HepG2 (cell line): ENCODE data around the gene PSMB1. TPM values are rescaled to one million over a fixed set of nuclear protein-coding genes. Genes with fewer than 3 reads are reported as not detected.

ENCODE experiments used
- ATAC-seq: fragments of 200-7000 bp; cut with Tn5 transposase; 3 replicates; pipeline ENCODE4 v1.9.1; 2020; ENCODE audit warnings: mild to moderate bottlenecking, moderate library complexity
- BruUV-seq: library from RNA; stranded (reverse); fragments of 400-500 nt; replicated peaks from 2 replicates; lab custom pipeline; 2021; lab: Mats Ljungman, UMichigan
- CTCF ChIA-PET: fragments of 300-600 bp; formaldehyde crosslinking; extraction: SDS; loops from one replicate; lab custom pipeline; 2021; ENCODE audit warnings: low total read pairs, inconsistent platforms, low intra/inter-chr PET ratio; lab: Yijun Ruan, JAX
- POLR2A ChIA-PET: fragments of 350-600 bp; sonication (Branson Sonifier 250); formaldehyde crosslinking; loops from one replicate; lab custom pipeline; 2020; ENCODE audit warnings: antibody characterized with exemption, inconsistent platforms; lab: Yijun Ruan, JAX
- DNase-seq: peaks from one replicate; pipeline ENCODE4 v3.0.0-alpha.2; 2015; ENCODE audit warnings: low spot score
- FAIRE-seq: peaks from 3 replicates; lab custom pipeline; 2011; peaks lifted over from hg19 to GRCh38; lab: Jason Lieb, UNC
- H2AFZ ChIP-seq: one replicate; pipeline ENCODE4 v1.6.1; 2011; ENCODE audit warnings: low read length, inconsistent platforms
- H3K27ac ChIP-seq: fragments of 300-600 bp; 3 replicates; pipeline ENCODE4 v1.8.0; 2011; ENCODE audit warnings: mixed run types, mild to moderate bottlenecking, mixed read lengths, low read length, inconsistent platforms; ENCODE audit not compliant: insufficient read depth; ENCODE audit errors: extremely low read length
- H3K27me3 ChIP-seq, 2 experiments: fragments of 200-600 bp in 1 of 2; 2 replicates in 1 of 2; 3 replicates in 1 of 2; pipeline versions ENCODE4 v1.6.0 to v1.8.0; 2011; ENCODE audit warnings: low read length in 2 of 2, mild to moderate bottlenecking in 2 of 2, moderate library complexity in 2 of 2, inconsistent platforms in 1 of 2; ENCODE audit not compliant: insufficient read depth in 2 of 2, control insufficient read depth in 1 of 2
- H3K36me3 ChIP-seq, 2 experiments: fragments of 200-600 bp in 1 of 2; replicated peaks in 1 of 2; 2 replicates in 1 of 2; 3 replicates in 1 of 2; pipeline versions ENCODE4 v1.5.1 to v1.8.0; 2011; ENCODE audit warnings: low read length in 2 of 2, inconsistent platforms in 1 of 2; ENCODE audit not compliant: insufficient read depth in 2 of 2, control insufficient read depth in 1 of 2
- H3K4me1 ChIP-seq: 2 replicates; pipeline ENCODE4 v1.5.1; 2012; ENCODE audit warnings: low read length, inconsistent platforms; ENCODE audit not compliant: insufficient read depth
- H3K4me2 ChIP-seq: 2 replicates; pipeline ENCODE4 v1.6.0; 2011; ENCODE audit warnings: low read depth, low read length, inconsistent platforms
- H3K4me3 ChIP-seq, 3 experiments: fragments of 200-600 bp in 1 of 3; sonication (generic), shearing (Covaris generic) in 1 of 3; replicated peaks in 1 of 3; 2 replicates each; pipeline ENCODE4 v1.5.1; 2011 to 2016; ENCODE audit warnings: low read length in 3 of 3, inconsistent platforms in 2 of 3, low read depth in 2 of 3, mild to moderate bottlenecking in 2 of 3, control low read depth in 1 of 3, mixed read lengths in 1 of 3; ENCODE audit not compliant: insufficient read depth in 1 of 3
- H3K79me2 ChIP-seq: one replicate; pipeline ENCODE4 v1.6.1; 2011; ENCODE audit warnings: low read length, inconsistent platforms; ENCODE audit not compliant: insufficient read depth
- H3K9ac ChIP-seq: 2 replicates; pipeline ENCODE4 v1.6.0; 2011; ENCODE audit warnings: mild to moderate bottlenecking, low read depth, low read length, inconsistent platforms; ENCODE audit not compliant: insufficient read depth
- H3K9me3 ChIP-seq: 2 replicates; pipeline ENCODE4 v1.5.1; 2012; ENCODE audit warnings: mild to moderate bottlenecking, low read length
- H4K20me1 ChIP-seq: 2 replicates; pipeline ENCODE4 v1.6.0; 2011; ENCODE audit warnings: inconsistent platforms, mild to moderate bottlenecking, low read length, moderate library complexity; ENCODE audit not compliant: insufficient read depth
- ARNT ChIP-seq: fragments of 450-650 bp; IDR thresholded peaks from 2 replicates; pipeline ENCODE4 v1.6.1; 2017
- ATF7-NPFF ChIP-seq: sonication (generic); formaldehyde crosslinking; IDR thresholded peaks from 2 replicates; pipeline ENCODE4 v1.8.1; 2023; ENCODE audit warnings: mild to moderate bottlenecking, low read depth, missing genetic modification reagents, moderate library complexity
- FOXC1 ChIP-seq: sonication (generic); formaldehyde crosslinking; IDR thresholded peaks from 2 replicates; pipeline ENCODE4 v1.8.0; 2022; ENCODE audit warnings: mild to moderate bottlenecking, missing genetic modification reagents, borderline replicate concordance
- HDAC1 ChIP-seq: sonication (generic); formaldehyde crosslinking; IDR thresholded peaks from 2 replicates; pipeline ENCODE4 v1.5.1; 2020; ENCODE audit warnings: mild to moderate bottlenecking, missing genetic modification reagents
- KAT7 ChIP-seq: IDR thresholded peaks from 2 replicates; pipeline ENCODE4 v1.6.1; 2018; ENCODE audit warnings: borderline replicate concordance, missing compliant biosample characterization
- MAZ ChIP-seq, 2 experiments: sonication (generic) in 1 of 2; formaldehyde crosslinking in 1 of 2; IDR thresholded peaks; 2 replicates each; pipeline versions ENCODE4 v1.5.0 to v1.6.1; 2012 to 2020; ENCODE audit warnings: low read depth in 2 of 2, mild to moderate bottlenecking in 2 of 2, borderline replicate concordance in 1 of 2, improper control_type of control experiment in 1 of 2, low read length in 1 of 2, missing genetic modification reagents in 1 of 2, moderate library complexity in 1 of 2
- MIER3 ChIP-seq: IDR thresholded peaks from 2 replicates; pipeline ENCODE4 v1.6.1; 2016; ENCODE audit warnings: missing compliant biosample characterization, borderline replicate concordance
- MZF1 ChIP-seq: sonication (generic); formaldehyde crosslinking; IDR thresholded peaks from 2 replicates; pipeline ENCODE4 v1.8.1; 2023; ENCODE audit warnings: mild to moderate bottlenecking, missing genetic modification reagents, borderline replicate concordance
- POLR2A ChIP-seq, 2 experiments: IDR thresholded peaks; 2 replicates each; pipeline ENCODE4 v1.6.1; 2011; ENCODE audit warnings: low read depth in 2 of 2, low read length in 2 of 2, mild to moderate bottlenecking in 1 of 2, moderate library complexity in 1 of 2; ENCODE audit not compliant: insufficient read depth in 1 of 2
- ZBTB20 ChIP-seq: sonication (generic); formaldehyde crosslinking; IDR thresholded peaks from 2 replicates; pipeline ENCODE4 v1.8.1; 2023; ENCODE audit warnings: missing genetic modification reagents, low read depth, mild to moderate bottlenecking, borderline replicate concordance
- ZNF674 ChIP-seq: sonication (generic); formaldehyde crosslinking; IDR thresholded peaks from 2 replicates; pipeline ENCODE4 v1.5.0; 2020; ENCODE audit warnings: low read depth, mild to moderate bottlenecking, missing genetic modification reagents
- WGBS: methylation state at CpG from one replicate; pipeline ENCODE4 v1.1.6; 2017; ENCODE audit warnings: low lambda C conversion rate; 5-methylcytosine and 5-hydroxymethylcytosine counted together
- in situ Hi-C: cut with HindIII; loops from 2 replicates; pipeline ENCODE4 v1.10.0; 2017; ENCODE audit warnings: low pct_unique_long_range_greater_than_20kb; ENCODE audit not compliant: extremely low pct_ligation_motif_present
- intact Hi-C: fragments of 100-400 bp; cut with micrococcal nuclease; formaldehyde crosslinking; loops from one replicate; pipeline ENCODE4 v1.10.0; 2022; ENCODE audit not compliant: unreplicated experiment
- polyA plus RNA-seq, 8 experiments: library from polyadenylated mRNA; depleted of rRNA in 3 of 8; stranded (reverse) in 7 of 8; unstranded in 1 of 8; fragments of >200 nt; fragmentation: Illumina TruSeq in 4 of 8; extraction: Trizol in 4 of 8; gene quantifications; 2 replicates each; pipeline versions ENCODE4 v1.2.1 to v1.2.3, GENCODE V29; 2011 to 2016; ENCODE audit warnings: low read depth in 4 of 8, missing spikeins in 1 of 8, mixed read lengths in 1 of 8; ENCODE audit not compliant: insufficient read depth in 1 of 8
- total RNA-seq, 5 experiments: library from RNA; depleted of rRNA; stranded (reverse); fragments of >200 nt; fragmentation: Illumina TruSeq; extraction: Trizol; gene quantifications; 2 replicates each; pipeline ENCODE4 v1.2.3, GENCODE V29; 2016; ENCODE audit warnings: low read depth in 1 of 5
- TF ChIP-seq, protein P1 (sequence below): sonication (generic); formaldehyde crosslinking; IDR thresholded peaks from 2 replicates; pipeline ENCODE4 v1.8.1; 2023; ENCODE audit warnings: mild to moderate bottlenecking, missing genetic modification reagents
- TF ChIP-seq, protein P2 (sequence below): fragments of 450-650 bp; IDR thresholded peaks from 2 replicates; pipeline ENCODE4 v1.6.1; 2017; ENCODE audit warnings: mild to moderate bottlenecking
- TF ChIP-seq, protein P3 (sequence below), 2 experiments: sonication (generic) in 1 of 2; formaldehyde crosslinking in 1 of 2; IDR thresholded peaks; 2 replicates each; pipeline versions ENCODE4 v1.5.1 to v1.6.1; 2011 to 2020; ENCODE audit warnings: borderline replicate concordance in 1 of 2, low read depth in 1 of 2, low read length in 1 of 2, mild to moderate bottlenecking in 1 of 2, missing genetic modification reagents in 1 of 2, moderate library complexity in 1 of 2
- TF ChIP-seq, protein P4 (sequence below): sonication (generic); formaldehyde crosslinking; IDR thresholded peaks from 2 replicates; pipeline ENCODE4 v1.8.0; 2022; ENCODE audit warnings: mild to moderate bottlenecking, missing genetic modification reagents, moderate library complexity

PSMB1 gene
- total and polyA plus RNA-seq, 2 of the 13 experiments (the other 11 are each of a cell fraction or from before 2014, with no cell fraction given) = 528 to 592 TPM

DNA sequence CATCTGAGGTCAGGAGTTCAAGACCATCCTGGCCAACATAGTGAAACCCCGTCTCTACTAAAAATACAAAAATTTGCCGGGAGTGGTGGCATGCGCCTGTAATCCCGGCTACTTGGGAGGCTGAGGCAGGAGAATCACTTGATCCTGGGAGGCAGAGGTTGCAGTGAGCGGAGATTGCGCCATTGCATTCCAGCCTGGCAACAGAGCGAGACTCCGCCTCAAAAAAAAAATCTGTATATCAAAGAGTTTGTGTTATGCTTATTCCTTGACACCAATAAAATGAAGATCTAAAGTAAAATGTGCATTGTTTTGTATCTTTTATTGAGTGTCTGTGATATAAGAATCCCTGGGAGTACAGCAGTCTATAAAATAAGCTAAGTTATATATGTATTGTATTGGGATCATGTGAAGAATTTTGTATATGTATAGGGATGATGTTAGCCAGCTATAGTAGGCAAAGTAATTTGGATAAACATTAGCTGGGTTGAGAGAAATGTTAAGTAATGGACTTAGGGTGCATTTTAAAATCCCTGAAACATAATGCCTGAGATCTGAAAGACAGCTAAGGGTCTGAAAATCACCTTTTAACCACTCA lies 11.9 kb upstream of the PSMB1 start:
- ChIA-PET POLR2A (interaction anchor here (0.7 kb wide), 1 partner anchor 11 kb away, joined by 3 read pairs; the partner anchor contains the start of gene TBP), CTCF (no interaction called here)
- no peak for FAIRE-seq
- TF ChIP-seq MZF1 (CRISPR knock-in tag) = no peak
- no peak for TF ChIP-seq MAZ (IDR thresholded peaks at IDR 0.05; ENCODE audit: borderline replicate concordance, low read depth, low read length)
- TF ChIP-seq MAZ (CRISPR knock-in tag; IDR thresholded peaks at IDR 0.05; ENCODE audit: low read depth) = no peak
- TF ChIP-seq, protein P1, sequence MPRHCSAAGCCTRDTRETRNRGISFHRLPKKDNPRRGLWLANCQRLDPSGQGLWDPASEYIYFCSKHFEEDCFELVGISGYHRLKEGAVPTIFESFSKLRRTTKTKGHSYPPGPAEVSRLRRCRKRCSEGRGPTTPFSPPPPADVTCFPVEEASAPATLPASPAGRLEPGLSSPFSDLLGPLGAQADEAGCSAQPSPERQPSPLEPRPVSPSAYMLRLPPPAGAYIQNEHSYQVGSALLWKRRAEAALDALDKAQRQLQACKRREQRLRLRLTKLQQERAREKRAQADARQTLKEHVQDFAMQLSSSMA (CRISPR knock-in tag) = no peak
- TF ChIP-seq, protein P2, sequence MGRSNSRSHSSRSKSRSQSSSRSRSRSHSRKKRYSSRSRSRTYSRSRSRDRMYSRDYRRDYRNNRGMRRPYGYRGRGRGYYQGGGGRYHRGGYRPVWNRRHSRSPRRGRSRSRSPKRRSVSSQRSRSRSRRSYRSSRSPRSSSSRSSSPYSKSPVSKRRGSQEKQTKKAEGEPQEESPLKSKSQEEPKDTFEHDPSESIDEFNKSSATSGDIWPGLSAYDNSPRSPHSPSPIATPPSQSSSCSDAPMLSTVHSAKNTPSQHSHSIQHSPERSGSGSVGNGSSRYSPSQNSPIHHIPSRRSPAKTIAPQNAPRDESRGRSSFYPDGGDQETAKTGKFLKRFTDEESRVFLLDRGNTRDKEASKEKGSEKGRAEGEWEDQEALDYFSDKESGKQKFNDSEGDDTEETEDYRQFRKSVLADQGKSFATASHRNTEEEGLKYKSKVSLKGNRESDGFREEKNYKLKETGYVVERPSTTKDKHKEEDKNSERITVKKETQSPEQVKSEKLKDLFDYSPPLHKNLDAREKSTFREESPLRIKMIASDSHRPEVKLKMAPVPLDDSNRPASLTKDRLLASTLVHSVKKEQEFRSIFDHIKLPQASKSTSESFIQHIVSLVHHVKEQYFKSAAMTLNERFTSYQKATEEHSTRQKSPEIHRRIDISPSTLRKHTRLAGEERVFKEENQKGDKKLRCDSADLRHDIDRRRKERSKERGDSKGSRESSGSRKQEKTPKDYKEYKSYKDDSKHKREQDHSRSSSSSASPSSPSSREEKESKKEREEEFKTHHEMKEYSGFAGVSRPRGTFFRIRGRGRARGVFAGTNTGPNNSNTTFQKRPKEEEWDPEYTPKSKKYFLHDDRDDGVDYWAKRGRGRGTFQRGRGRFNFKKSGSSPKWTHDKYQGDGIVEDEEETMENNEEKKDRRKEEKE = no peak
- no peak for TF ChIP-seq ARNT
- TF ChIP-seq ZBTB20 (CRISPR knock-in tag) = no peak
- no peak for TF ChIP-seq ZNF674 (CRISPR knock-in tag)
- TF ChIP-seq, protein P3, sequence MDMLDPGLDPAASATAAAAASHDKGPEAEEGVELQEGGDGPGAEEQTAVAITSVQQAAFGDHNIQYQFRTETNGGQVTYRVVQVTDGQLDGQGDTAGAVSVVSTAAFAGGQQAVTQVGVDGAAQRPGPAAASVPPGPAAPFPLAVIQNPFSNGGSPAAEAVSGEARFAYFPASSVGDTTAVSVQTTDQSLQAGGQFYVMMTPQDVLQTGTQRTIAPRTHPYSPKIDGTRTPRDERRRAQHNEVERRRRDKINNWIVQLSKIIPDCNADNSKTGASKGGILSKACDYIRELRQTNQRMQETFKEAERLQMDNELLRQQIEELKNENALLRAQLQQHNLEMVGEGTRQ (IDR thresholded peaks at IDR 0.05; ENCODE audit: low read depth, low read length) = no peak
- TF ChIP-seq, protein P3 (CRISPR knock-in tag; IDR thresholded peaks at IDR 0.05; ENCODE audit: borderline replicate concordance) = no peak
- TF ChIP-seq HDAC1 (CRISPR knock-in tag) = no peak
- TF ChIP-seq FOXC1 (CRISPR knock-in tag) = no peak
- TF ChIP-seq MIER3 (CRISPR knock-in tag) = no peak
- no peak for TF ChIP-seq POLR2A (IDR thresholded peaks at IDR 0.05; ENCODE audit: insufficient read depth in 1 of 2, low read depth in 2 of 2, low read length in 2 of 2)
- TF ChIP-seq KAT7 (CRISPR knock-in tag) = no peak
- TF ChIP-seq, protein P4, sequence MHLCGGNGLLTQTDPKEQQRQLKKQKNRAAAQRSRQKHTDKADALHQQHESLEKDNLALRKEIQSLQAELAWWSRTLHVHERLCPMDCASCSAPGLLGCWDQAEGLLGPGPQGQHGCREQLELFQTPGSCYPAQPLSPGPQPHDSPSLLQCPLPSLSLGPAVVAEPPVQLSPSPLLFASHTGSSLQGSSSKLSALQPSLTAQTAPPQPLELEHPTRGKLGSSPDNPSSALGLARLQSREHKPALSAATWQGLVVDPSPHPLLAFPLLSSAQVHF (CRISPR knock-in tag) = no peak
- TF ChIP-seq ATF7-NPFF (CRISPR knock-in tag) = no peak

More for the DNA sequence above, 11.9 kb upstream of the PSMB1 start:
- DNase-seq (no peak), ATAC-seq (no peak)
- in situ Hi-C loops (no loop called here), intact Hi-C loops (no loop called here)
- H4K20me1 ChIP-seq = no peaks in the 10 kb centered on the region
- H2AFZ ChIP-seq = no peak overlapping the region
- no peaks in the 10 kb centered on the region for H3K27me3 ChIP-seq
- no peaks in the 10 kb centered on the region for H3K4me1 ChIP-seq
- H3K4me2 ChIP-seq = no peak overlapping the region
- H3K36me3 ChIP-seq = peaks cover 31 to 71% of the 10 kb centered on the region in 2 experiments
- H3K4me3 ChIP-seq = no peak overlapping the region
- BruUV-seq = no TSS peak
- WGBS = 94% methylated on average over 8 of the region's 8 CpGs
- peaks cover 4% of the 10 kb centered on the region for H3K79me2 ChIP-seq
- no peak overlapping the region for H3K9ac ChIP-seq
- no peak overlapping the region for H3K27ac ChIP-seq
- H3K9me3 ChIP-seq = no peaks in the 10 kb centered on the region
